Stimulated activated CD8-positive, alpha-beta memory T cell treated with anti-CD3 and anti-CD28 coated beads, Interleukin-4, amount 100 ng/mL, for 48 hours (primary cell): ENCODE data around the gene AADAC.
"Not testable (repeated sequence)": the region's sequence is repeated elsewhere in the genome, so short reads cannot be mapped to it uniquely, and the experiment has no call there.

Experiments
- DNase-seq: peaks from one replicate; pipeline ENCODE4 v3.0.0-alpha.2; 2020

The AADAC gene

GRCh38 chr3:151813799-151814198 is at the start of gene AADAC:
AADAC (plus strand) TSS chr3:151814116; CDS start chr3:151814163, 47 bp downstream.
- DNase-seq, result no peak

- DNase-seq, result not testable (repeated sequence)
These were observed 49.2 kb upstream of the AADAC start for GRCh38 chr3:151764699-151765098.

GRCh38 chr3:151765685-151766084 is 48.2 kb upstream of the AADAC start:
- no peak for DNase-seq

- DNase-seq, result no peak
These were observed 47.5 kb upstream of the AADAC start for GRCh38 chr3:151766454-151766853.

- DNase-seq, result no peak
These were observed 45.5 kb upstream of the AADAC start for GRCh38 chr3:151768393-151768930.

- no peak for DNase-seq
These were observed 44.7 kb upstream of the AADAC start for GRCh38 chr3:151769175-151769574.

GRCh38 chr3:151770956-151771355 is 43.0 kb upstream of the AADAC start:
- no peak for DNase-seq

- DNase-seq, result no peak
These were observed 41.0 kb upstream of the AADAC start for GRCh38 chr3:151772825-151773480.

- no peak for DNase-seq
These were observed 39.7 kb upstream of the AADAC start for GRCh38 chr3:151774235-151774634.

- DNase-seq, result no peak
These were observed 39.0 kb upstream of the AADAC start for GRCh38 chr3:151774910-151775309.

- DNase-seq, result no peak
These were observed 38.3 kb upstream of the AADAC start for GRCh38 chr3:151775314-151776258.

- no peak for DNase-seq
These were observed 37.6 kb upstream of the AADAC start for GRCh38 chr3:151776259-151776740.

GRCh38 chr3:151777880-151778279 is 36.0 kb upstream of the AADAC start:
- DNase-seq, result no peak

- no peak for DNase-seq
These were observed 26.3 kb upstream of the AADAC start for GRCh38 chr3:151787626-151788025.

- DNase-seq, result no peak
These were observed 25.5 kb upstream of the AADAC start for GRCh38 chr3:151788401-151788800.

- DNase-seq, result no peak
These were observed 24.0 kb upstream of the AADAC start for GRCh38 chr3:151789853-151790463.

- not testable (repeated sequence) for DNase-seq
These were observed 23.2 kb upstream of the AADAC start for GRCh38 chr3:151790763-151791162.

- no peak for DNase-seq
These were observed 21.5 kb upstream of the AADAC start for GRCh38 chr3:151792411-151792810.

GRCh38 chr3:151793636-151794035 is 20.3 kb upstream of the AADAC start:
- no peak for DNase-seq

- no peak for DNase-seq
These were observed 19.8 kb upstream of the AADAC start for GRCh38 chr3:151794080-151794479.

- no peak for DNase-seq
These were observed 18.6 kb upstream of the AADAC start for GRCh38 chr3:151795276-151795675.

- no peak for DNase-seq
These were observed 17.7 kb upstream of the AADAC start for GRCh38 chr3:151796105-151796680.

GRCh38 chr3:151798466-151798865 is 15.4 kb upstream of the AADAC start:
- no peak for DNase-seq
